ENCODE measurements around the gene F2.

F2 gene

GRCh38 chr11:46693597-46694012, 25.4 kb upstream of the F2 start:
- H3K9ac ChIP-seq (ENCODE audit: low read length) = no peak overlapping the region
- peaks cover 28% of the 10 kb centered on the region for H3K36me3 ChIP-seq (ENCODE audit: control insufficient read depth, insufficient read depth, low read length)
- no peaks in the 10 kb centered on the region for H3K27me3 ChIP-seq (ENCODE audit: control insufficient read depth, insufficient read depth, low read length)
- peaks cover 13% of the 10 kb centered on the region for H3K4me1 ChIP-seq (ENCODE audit: control insufficient read depth, insufficient read depth, low read length)
- H3K27ac ChIP-seq (ENCODE audit: low read depth, low read length) = no peak overlapping the region
- no peak overlapping the region for H3K4me3 ChIP-seq (ENCODE audit: low read length)

GRCh38 chr11:46694072-46694471, 24.9 kb upstream of the F2 start:
- no peaks in the 10 kb centered on the region for H3K27me3 ChIP-seq (ENCODE audit: control insufficient read depth, insufficient read depth, low read length)
- H3K27ac ChIP-seq (ENCODE audit: low read depth, low read length) = no peak overlapping the region
- H3K4me1 ChIP-seq (ENCODE audit: control insufficient read depth, insufficient read depth, low read length) = peaks cover 16% of the 10 kb centered on the region
- H3K9ac ChIP-seq (ENCODE audit: low read length) = no peak overlapping the region
- no peak overlapping the region for H3K4me3 ChIP-seq (ENCODE audit: low read length)
- peaks cover 28% of the 10 kb centered on the region for H3K36me3 ChIP-seq (ENCODE audit: control insufficient read depth, insufficient read depth, low read length)

GRCh38 chr11:46694607-46695006, 24.4 kb upstream of the F2 start:
- Histone ChIP-seq H3K36me3 (ENCODE audit: control insufficient read depth, insufficient read depth, low read length) (peaks cover 28% of the 10 kb centered on the region), H3K4me1 (ENCODE audit: control insufficient read depth, insufficient read depth, low read length) (peaks cover 18% of the 10 kb centered on the region), H3K27ac (ENCODE audit: low read depth, low read length) (no peak overlapping the region), H3K27me3 (ENCODE audit: control insufficient read depth, insufficient read depth, low read length) (no peaks in the 10 kb centered on the region), H3K9ac (ENCODE audit: low read length) (no peak overlapping the region), H3K4me3 (ENCODE audit: low read length) (no peak overlapping the region)

GRCh38 chr11:46695345-46696211, 23.4 kb upstream of the F2 start:
- Histone ChIP-seq H3K4me1 (ENCODE audit: control insufficient read depth, insufficient read depth, low read length) (peaks cover 18% of the 10 kb centered on the region), H3K9ac (ENCODE audit: low read length) (no peak overlapping the region), H3K36me3 (ENCODE audit: control insufficient read depth, insufficient read depth, low read length) (peaks cover 28% of the 10 kb centered on the region), H3K27ac (ENCODE audit: low read depth, low read length) (no peak overlapping the region), H3K4me3 (ENCODE audit: low read length) (no peak overlapping the region), H3K27me3 (ENCODE audit: control insufficient read depth, insufficient read depth, low read length) (no peaks in the 10 kb centered on the region)

- no peak overlapping the region for H3K4me3 ChIP-seq (ENCODE audit: low read length)
- peaks cover 26% of the 10 kb centered on the region for H3K36me3 ChIP-seq (ENCODE audit: control insufficient read depth, insufficient read depth, low read length)
- H3K4me1 ChIP-seq (ENCODE audit: control insufficient read depth, insufficient read depth, low read length) = peaks cover 18% of the 10 kb centered on the region
- no peak overlapping the region for H3K9ac ChIP-seq (ENCODE audit: low read length)
- no peak overlapping the region for H3K27ac ChIP-seq (ENCODE audit: low read depth, low read length)
- no peaks in the 10 kb centered on the region for H3K27me3 ChIP-seq (ENCODE audit: control insufficient read depth, insufficient read depth, low read length)
Observed at GRCh38 chr11:46696212-46696558, 22.8 kb upstream of the F2 start.

- peaks cover 23% of the 10 kb centered on the region for H3K36me3 ChIP-seq (ENCODE audit: control insufficient read depth, insufficient read depth, low read length)
- no peak overlapping the region for H3K27ac ChIP-seq (ENCODE audit: low read depth, low read length)
- peaks cover 23% of the 10 kb centered on the region for H3K4me1 ChIP-seq (ENCODE audit: control insufficient read depth, insufficient read depth, low read length)
- no peaks in the 10 kb centered on the region for H3K27me3 ChIP-seq (ENCODE audit: control insufficient read depth, insufficient read depth, low read length)
- H3K4me3 ChIP-seq (ENCODE audit: low read length) = no peak overlapping the region
- H3K9ac ChIP-seq (ENCODE audit: low read length) = no peak overlapping the region
Observed at GRCh38 chr11:46697303-46697702, 21.7 kb upstream of the F2 start.

- Histone ChIP-seq H3K9ac (ENCODE audit: low read length) (no peak overlapping the region), H3K36me3 (ENCODE audit: control insufficient read depth, insufficient read depth, low read length) (peaks cover 24% of the 10 kb centered on the region), H3K27me3 (ENCODE audit: control insufficient read depth, insufficient read depth, low read length) (no peaks in the 10 kb centered on the region)
Observed at GRCh38 chr11:46697723-46698122, 21.3 kb upstream of the F2 start.

GRCh38 chr11:46698597-46698996, 20.4 kb upstream of the F2 start:
- no peaks in the 10 kb centered on the region for H3K27me3 ChIP-seq (ENCODE audit: control insufficient read depth, insufficient read depth, low read length)
- H3K4me1 ChIP-seq (ENCODE audit: control insufficient read depth, insufficient read depth, low read length) = peaks cover 23% of the 10 kb centered on the region
- H3K9ac ChIP-seq (ENCODE audit: low read length) = no peak overlapping the region
- no peak overlapping the region for H3K4me3 ChIP-seq (ENCODE audit: low read length)
- H3K27ac ChIP-seq (ENCODE audit: low read depth, low read length) = no peak overlapping the region
- peaks cover 27% of the 10 kb centered on the region for H3K36me3 ChIP-seq (ENCODE audit: control insufficient read depth, insufficient read depth, low read length)

More at GRCh38 chr11:46697723-46698122, 21.3 kb upstream of the F2 start:
- Histone ChIP-seq H3K27ac (ENCODE audit: low read depth, low read length) (no peak overlapping the region), H3K4me1 (ENCODE audit: control insufficient read depth, insufficient read depth, low read length) (peaks cover 23% of the 10 kb centered on the region), H3K4me3 (ENCODE audit: low read length) (no peak overlapping the region)

- peak within 1 kb of the TSS; percentile 94 for H3K27ac ChIP-seq (ENCODE audit: low read depth, low read length)
- H3K9ac ChIP-seq (ENCODE audit: low read length) = peak within 1 kb of the TSS; percentile 66
- H3K4me3 ChIP-seq (ENCODE audit: low read length) = peak within 1 kb of the TSS; percentile 93
- peaks cover 26% of the 10 kb centered on the region for H3K36me3 ChIP-seq (ENCODE audit: control insufficient read depth, insufficient read depth, low read length)
- H3K4me1 ChIP-seq (ENCODE audit: control insufficient read depth, insufficient read depth, low read length) = peaks cover 23% of the 10 kb centered on the region
- no peaks in the 10 kb centered on the region for H3K27me3 ChIP-seq (ENCODE audit: control insufficient read depth, insufficient read depth, low read length)
Observed at GRCh38 chr11:46700241-46701077, 18.6 kb upstream of the F2 start, which contains the start of the genes ARHGAP1 and ZNF408. Gene ARHGAP1 (minus strand): TSS chr11:46700619. CDS start chr11:46696107, 4,512 bp downstream. Gene ZNF408 (plus strand): TSS chr11:46701031. CDS start chr11:46701048, 17 bp downstream.

- no peaks in the 10 kb centered on the region for H3K27me3 ChIP-seq (ENCODE audit: control insufficient read depth, insufficient read depth, low read length)
- H3K36me3 ChIP-seq (ENCODE audit: control insufficient read depth, insufficient read depth, low read length) = peaks cover 25% of the 10 kb centered on the region
- peak overlapping the region; percentile 66 for H3K9ac ChIP-seq (ENCODE audit: low read length)
- H3K27ac ChIP-seq (ENCODE audit: low read depth, low read length) = peak overlapping the region; percentile 94
- H3K4me1 ChIP-seq (ENCODE audit: control insufficient read depth, insufficient read depth, low read length) = peaks cover 23% of the 10 kb centered on the region
- peak overlapping the region; percentile 93 for H3K4me3 ChIP-seq (ENCODE audit: low read length)
Observed at GRCh38 chr11:46701078-46701654, 17.8 kb upstream of the F2 start.

GRCh38 chr11:46705070-46705688, 13.8 kb upstream of the F2 start:
- peaks cover 37% of the 10 kb centered on the region for H3K36me3 ChIP-seq (ENCODE audit: control insufficient read depth, insufficient read depth, low read length)
- H3K9ac ChIP-seq (ENCODE audit: low read length) = no peak overlapping the region
- no peak overlapping the region for H3K4me3 ChIP-seq (ENCODE audit: low read length)
- no peaks in the 10 kb centered on the region for H3K27me3 ChIP-seq (ENCODE audit: control insufficient read depth, insufficient read depth, low read length)
- H3K27ac ChIP-seq (ENCODE audit: low read depth, low read length) = no peak overlapping the region
- peaks cover 5% of the 10 kb centered on the region for H3K4me1 ChIP-seq (ENCODE audit: control insufficient read depth, insufficient read depth, low read length)

- Histone ChIP-seq H3K4me3 (ENCODE audit: low read length) (no peak overlapping the region), H3K9ac (ENCODE audit: low read length) (no peak overlapping the region), H3K27me3 (ENCODE audit: control insufficient read depth, insufficient read depth, low read length) (no peaks in the 10 kb centered on the region), H3K4me1 (ENCODE audit: control insufficient read depth, insufficient read depth, low read length) (peaks cover 2% of the 10 kb centered on the region), H3K36me3 (ENCODE audit: control insufficient read depth, insufficient read depth, low read length) (peaks cover 37% of the 10 kb centered on the region), H3K27ac (ENCODE audit: low read depth, low read length) (no peak overlapping the region)
Observed at GRCh38 chr11:46706886-46707285, 12.1 kb upstream of the F2 start.

Data from rectal smooth muscle tissue (tissue), 1 donor.